Activated CD4-positive, alpha-beta T cell treated with anti-CD3 and anti-CD28 coated beads, Interleukin-10, Interleukin-2, amounts not matched to agents 100 ng/mL and 50 ng/mL, durations not matched to agents 16 hours and 8 hours (primary cell): ENCODE data around the gene RNGTT.
"Not testable (repeated sequence)": the region's sequence is repeated elsewhere in the genome, so short reads cannot be mapped to it uniquely, and the experiment has no call there.

Experiments used
- DNase-seq: peaks from one replicate; pipeline ENCODE4 v3.0.0-alpha.2; 2020

The RNGTT gene

GRCh38 chr6:88785478-88785877 is 177.9 kb downstream of the RNGTT start:
- DNase-seq: no peak

GRCh38 chr6:88780714-88781389 is 182.6 kb downstream of the RNGTT start:
- DNase-seq: peak; percentile 73

GRCh38 chr6:88775866-88776571 is 187.4 kb downstream of the RNGTT start:
- peak; percentile 59 for DNase-seq

GRCh38 chr6:88768114-88768513 is 195.3 kb downstream of the RNGTT start:
- not testable (repeated sequence) for DNase-seq

GRCh38 chr6:88764081-88764480 is 199.3 kb downstream of the RNGTT start:
- DNase-seq: no peak

- DNase-seq: no peak
Measured at GRCh38 chr6:88763160-88763559, 200.3 kb downstream of the RNGTT start.

- peak; percentile 38 for DNase-seq
Measured at GRCh38 chr6:88761237-88762031, 202.0 kb downstream of the RNGTT start.

- DNase-seq: no peak
Measured at GRCh38 chr6:88760091-88760490, 203.3 kb downstream of the RNGTT start.

GRCh38 chr6:88750936-88751335 is 212.5 kb downstream of the RNGTT start:
- DNase-seq: no peak

- DNase-seq: no peak
Measured at GRCh38 chr6:88749849-88750248, 213.6 kb downstream of the RNGTT start.

GRCh38 chr6:88748141-88748540 is 215.3 kb downstream of the RNGTT start:
- DNase-seq: no peak

GRCh38 chr6:88741939-88742338 is 221.5 kb downstream of the RNGTT start:
- no peak for DNase-seq

- DNase-seq: no peak
Measured at GRCh38 chr6:88741071-88741470, 222.3 kb downstream of the RNGTT start.

GRCh38 chr6:88734544-88734943 is 228.9 kb downstream of the RNGTT start:
- no peak for DNase-seq

- no peak for DNase-seq
Measured at GRCh38 chr6:88730611-88731011, 232.8 kb downstream of the RNGTT start.

GRCh38 chr6:88728756-88729155 is 234.7 kb downstream of the RNGTT start:
- no peak for DNase-seq

- DNase-seq: not testable (repeated sequence)
Measured at GRCh38 chr6:88726409-88726808, 237.0 kb downstream of the RNGTT start.

GRCh38 chr6:88725111-88725975 is 238.1 kb downstream of the RNGTT start:
- peak; percentile 5 for DNase-seq

- no peak for DNase-seq
Measured at GRCh38 chr6:88722686-88723085, 240.7 kb downstream of the RNGTT start.

- not testable (repeated sequence) for DNase-seq
Measured at GRCh38 chr6:88716399-88716798, 247.0 kb downstream of the RNGTT start.

GRCh38 chr6:88712243-88712936 is 251.0 kb downstream of the RNGTT start:
- no peak for DNase-seq

- no peak for DNase-seq
Measured at GRCh38 chr6:88709819-88710246, 253.6 kb downstream of the RNGTT start.
